Transverse colon (tissue), 4 donors: ENCODE data around the gene GPBP1.
"Not testable (repeated sequence)": the region's sequence is repeated elsewhere in the genome, so short reads cannot be mapped to it uniquely, and the experiment has no call there.

Source experiments
- EP300 ChIP-seq: sonication (generic); formaldehyde crosslinking; IDR thresholded peaks from one replicate; pipeline ENCODE4 v1.6.1; 2017; ENCODE audit warnings: antibody characterized with exemption, low read depth
- POLR2A ChIP-seq: fragments of 450-650 bp; IDR thresholded peaks from one replicate; pipeline ENCODE4 v1.6.1; 2016; ENCODE audit warnings: antibody characterized with exemption, mild to moderate bottlenecking, moderate library complexity
- POLR2AphosphoS5 ChIP-seq, 3 donors: sonication (generic); formaldehyde crosslinking; IDR thresholded peaks; one replicate each; pipeline ENCODE4 v1.6.1; 2016; ENCODE audit warnings: antibody characterized with exemption in 3 of 3
- TF ChIP-seq, protein P1 (sequence below), 5 experiments: fragments of 200-600 bp in 3 of 5; fragments of 450-650 bp in 2 of 5; sonication (generic) in 3 of 5; IDR thresholded peaks; 1 replicate in 2 of 5; 2 replicates in 3 of 5; pipeline ENCODE4 v1.5.1; 2016 to 2017; ENCODE audit warnings: antibody characterized with exemption in 5 of 5, inconsistent platforms in 3 of 5, mild to moderate bottlenecking in 2 of 5, moderate library complexity in 1 of 5

DNA sequence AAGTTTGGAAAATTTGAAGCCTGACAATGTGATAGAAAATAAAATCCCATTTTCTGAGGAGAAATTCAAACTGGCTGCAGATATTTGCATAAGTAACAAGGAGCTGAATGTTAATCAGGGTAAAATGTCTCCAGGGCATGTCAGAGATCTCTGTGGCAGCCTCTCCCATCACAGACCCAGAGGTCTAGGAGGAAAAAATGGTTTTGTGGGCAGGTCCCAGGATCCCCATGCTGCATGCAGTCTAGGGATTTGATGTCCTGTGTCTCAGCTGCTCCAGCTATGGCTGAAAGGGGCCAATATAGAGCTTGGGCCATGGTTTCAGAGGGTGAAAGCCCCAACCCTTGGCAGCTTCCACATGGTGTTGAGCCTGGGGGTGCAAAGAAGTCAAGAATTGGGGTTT, 135.2 kb downstream of the GPBP1 start:
- TF ChIP-seq, protein P1, sequence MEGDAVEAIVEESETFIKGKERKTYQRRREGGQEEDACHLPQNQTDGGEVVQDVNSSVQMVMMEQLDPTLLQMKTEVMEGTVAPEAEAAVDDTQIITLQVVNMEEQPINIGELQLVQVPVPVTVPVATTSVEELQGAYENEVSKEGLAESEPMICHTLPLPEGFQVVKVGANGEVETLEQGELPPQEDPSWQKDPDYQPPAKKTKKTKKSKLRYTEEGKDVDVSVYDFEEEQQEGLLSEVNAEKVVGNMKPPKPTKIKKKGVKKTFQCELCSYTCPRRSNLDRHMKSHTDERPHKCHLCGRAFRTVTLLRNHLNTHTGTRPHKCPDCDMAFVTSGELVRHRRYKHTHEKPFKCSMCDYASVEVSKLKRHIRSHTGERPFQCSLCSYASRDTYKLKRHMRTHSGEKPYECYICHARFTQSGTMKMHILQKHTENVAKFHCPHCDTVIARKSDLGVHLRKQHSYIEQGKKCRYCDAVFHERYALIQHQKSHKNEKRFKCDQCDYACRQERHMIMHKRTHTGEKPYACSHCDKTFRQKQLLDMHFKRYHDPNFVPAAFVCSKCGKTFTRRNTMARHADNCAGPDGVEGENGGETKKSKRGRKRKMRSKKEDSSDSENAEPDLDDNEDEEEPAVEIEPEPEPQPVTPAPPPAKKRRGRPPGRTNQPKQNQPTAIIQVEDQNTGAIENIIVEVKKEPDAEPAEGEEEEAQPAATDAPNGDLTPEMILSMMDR (IDR thresholded peaks at IDR 0.05): not testable (repeated sequence)
- not testable (repeated sequence) for TF ChIP-seq POLR2AphosphoS5 (IDR thresholded peaks at IDR 0.05); POLR2A; EP300
